Endodermal cell (in vitro differentiated cells): ENCODE measurements around the gene HOXB3. TPM values are rescaled to one million over a fixed set of nuclear protein-coding genes. Genes with fewer than 3 reads are reported as not detected.
A peak's percentile ranks its signal among the peaks of the same experiment; 100 is the strongest.

Experiments used
- DNase-seq: peaks from one replicate; pipeline ENCODE4 v3.0.0-alpha.2; 2017
- H3K27ac ChIP-seq: 2 replicates; pipeline ENCODE4 v1.5.1; 2013; ENCODE audit warnings: mild to moderate bottlenecking, low read depth, low read length, moderate library complexity
- H3K27me3 ChIP-seq: 2 replicates; pipeline ENCODE4 v1.6.1; 2013; ENCODE audit warnings: mild to moderate bottlenecking, low read length, moderate library complexity; ENCODE audit not compliant: insufficient read depth, control insufficient read depth, poor library complexity, severe bottlenecking
- H3K36me3 ChIP-seq: 2 replicates; pipeline ENCODE4 v1.7.0; 2013; ENCODE audit warnings: mild to moderate bottlenecking, low read length, moderate library complexity; ENCODE audit not compliant: control insufficient read depth, insufficient read depth
- H3K4me1 ChIP-seq: one replicate; pipeline ENCODE4 v1.7.0; 2013; ENCODE audit warnings: low read length; ENCODE audit not compliant: control insufficient read depth, insufficient read depth
- H3K4me3 ChIP-seq: 2 replicates; pipeline ENCODE4 v1.5.1; 2013; ENCODE audit warnings: mild to moderate bottlenecking, low read length, moderate library complexity
- H3K9ac ChIP-seq: 2 replicates; pipeline ENCODE4 v1.6.1; 2013; ENCODE audit warnings: mild to moderate bottlenecking, low read length, moderate library complexity; ENCODE audit not compliant: poor library complexity, severe bottlenecking; ENCODE audit errors: extremely low read depth
- H3K9me3 ChIP-seq: 2 replicates; pipeline ENCODE4 v1.6.1; 2013; ENCODE audit warnings: mild to moderate bottlenecking, low read length, moderate library complexity; ENCODE audit not compliant: control insufficient read depth
- H3K27ac Mint-ChIP-seq: 2 replicates; pipeline ENCODE4 v1.8.0; 2020; ENCODE audit warnings: mixed read lengths
- H3K27me3 Mint-ChIP-seq: 2 replicates; pipeline ENCODE4 v1.8.0; 2021; ENCODE audit warnings: mild to moderate bottlenecking, mixed read lengths; ENCODE audit not compliant: insufficient read depth
- H3K36me3 Mint-ChIP-seq: 2 replicates; pipeline ENCODE4 v1.8.0; 2020; ENCODE audit warnings: low read depth, mixed read lengths
- H3K4me1 Mint-ChIP-seq: 2 replicates; pipeline ENCODE4 v1.8.0; 2020; ENCODE audit warnings: mixed read lengths
- H3K4me3 Mint-ChIP-seq: 2 replicates; pipeline ENCODE4 v1.8.0; 2020; ENCODE audit warnings: mild to moderate bottlenecking, moderate library complexity, mixed read lengths
- H3K9me3 Mint-ChIP-seq: 2 replicates; pipeline ENCODE4 v1.8.0; 2020; ENCODE audit warnings: mild to moderate bottlenecking, mixed read lengths
- WGBS, 2 experiments: methylation state at CpG; one replicate each; pipeline versions ENCODE4 v1.1.5 to v1.1.7; 2013; ENCODE audit warnings: missing lambda C conversion rate in 2 of 2, mixed read lengths in 1 of 2; ENCODE audit not compliant: insufficient coverage in 1 of 2, insufficient read length in 1 of 2; 5-methylcytosine and 5-hydroxymethylcytosine counted together
- total RNA-seq, 2 donors: library from RNA; stranded (reverse); fragmentation: NEBNext Ultra II Directional in 1 of 2; extraction: Animal tissue kit (Norgen Biotek cat#: 25700) in 1 of 2; gene quantifications; 2 replicates in 1 of 2; 3 replicates in 1 of 2; pipeline ENCODE4 v1.2.1, GENCODE V29; 2021
- TF ChIP-seq, protein P1 (sequence below): fragments of 200-600 bp; sonication (generic); conservative IDR thresholded peaks from 2 replicates; pipeline ENCODE4 v1.5.0; 2021; ENCODE audit warnings: antibody characterized with exemption, mild to moderate bottlenecking

HOXB3 gene
- total RNA-seq, 2 donors from 2014 or later: not detected

DNA sequence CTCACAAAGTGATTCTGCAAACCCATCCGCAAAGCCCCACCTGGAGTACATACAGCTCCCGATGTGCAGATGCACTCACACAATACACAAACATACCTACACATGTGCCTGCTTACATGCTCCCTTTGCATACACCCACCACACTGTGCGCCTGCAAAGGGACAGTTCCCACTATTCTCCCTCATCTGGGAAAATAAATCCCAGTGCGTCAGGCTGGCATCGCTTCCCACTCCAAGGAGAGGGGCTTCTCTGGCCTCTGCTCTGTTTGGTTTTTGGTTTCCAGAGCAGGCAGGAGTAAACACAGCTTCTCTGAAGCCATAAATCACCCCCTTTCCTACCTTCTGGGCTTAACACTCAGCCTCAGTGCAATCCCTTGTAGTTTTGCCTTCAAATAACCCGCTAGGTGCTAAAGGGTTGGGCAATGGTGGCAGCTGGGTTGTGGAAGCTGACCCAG lies 26.6 kb downstream of the HOXB3 start:
- WGBS, 2 experiments: 19 to 23% methylated on average over 4 to 6 of the region's 6 CpGs
- H3K4me1 Mint-ChIP-seq: peaks cover 2% of the 10 kb centered on the region
- H3K4me1 ChIP-seq: peaks cover under 1% of the 10 kb centered on the region

DNA sequence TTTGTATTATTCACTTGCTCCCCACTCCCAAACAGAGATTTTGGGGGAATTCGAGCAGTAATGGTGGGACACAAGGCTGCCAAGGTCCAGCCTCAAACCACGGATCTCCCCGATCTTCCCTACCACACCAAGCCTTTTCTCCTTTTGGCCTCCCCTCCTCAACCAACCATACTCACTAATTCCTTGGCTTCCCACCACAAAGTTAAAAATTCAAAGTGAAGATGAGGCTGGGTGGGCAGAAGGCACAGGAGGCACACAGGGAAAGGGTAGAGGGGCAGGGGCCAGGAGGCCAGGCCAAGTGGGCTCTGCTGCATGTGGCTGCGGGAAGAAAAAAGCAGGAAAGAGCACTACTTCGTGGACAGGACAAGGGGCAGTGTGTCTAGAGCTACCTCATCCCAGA lies 27.1 kb downstream of the HOXB3 start:
- Mint-ChIP-seq H3K9me3 (no peaks in the 10 kb centered on the region), H3K27ac (no peak overlapping the region), H3K27me3 (peaks cover 61% of the 10 kb centered on the region), H3K4me1 (no peaks in the 10 kb centered on the region), H3K4me3 (no peak overlapping the region), H3K36me3 (no peaks in the 10 kb centered on the region)
- TF ChIP-seq, protein P1, sequence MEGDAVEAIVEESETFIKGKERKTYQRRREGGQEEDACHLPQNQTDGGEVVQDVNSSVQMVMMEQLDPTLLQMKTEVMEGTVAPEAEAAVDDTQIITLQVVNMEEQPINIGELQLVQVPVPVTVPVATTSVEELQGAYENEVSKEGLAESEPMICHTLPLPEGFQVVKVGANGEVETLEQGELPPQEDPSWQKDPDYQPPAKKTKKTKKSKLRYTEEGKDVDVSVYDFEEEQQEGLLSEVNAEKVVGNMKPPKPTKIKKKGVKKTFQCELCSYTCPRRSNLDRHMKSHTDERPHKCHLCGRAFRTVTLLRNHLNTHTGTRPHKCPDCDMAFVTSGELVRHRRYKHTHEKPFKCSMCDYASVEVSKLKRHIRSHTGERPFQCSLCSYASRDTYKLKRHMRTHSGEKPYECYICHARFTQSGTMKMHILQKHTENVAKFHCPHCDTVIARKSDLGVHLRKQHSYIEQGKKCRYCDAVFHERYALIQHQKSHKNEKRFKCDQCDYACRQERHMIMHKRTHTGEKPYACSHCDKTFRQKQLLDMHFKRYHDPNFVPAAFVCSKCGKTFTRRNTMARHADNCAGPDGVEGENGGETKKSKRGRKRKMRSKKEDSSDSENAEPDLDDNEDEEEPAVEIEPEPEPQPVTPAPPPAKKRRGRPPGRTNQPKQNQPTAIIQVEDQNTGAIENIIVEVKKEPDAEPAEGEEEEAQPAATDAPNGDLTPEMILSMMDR: no peak
- H3K4me3 ChIP-seq: no peak overlapping the region
- H3K9me3 ChIP-seq: peaks cover 13% of the 10 kb centered on the region
- no peak for DNase-seq
- peaks cover 99% of the 10 kb centered on the region for H3K27me3 ChIP-seq
- H3K36me3 ChIP-seq: no peaks in the 10 kb centered on the region
- no peak overlapping the region for H3K9ac ChIP-seq
- 6 to 39% methylated on average over 2 to 5 of the region's 5 CpGs for WGBS, 2 experiments
- H3K4me1 ChIP-seq: no peaks in the 10 kb centered on the region
- H3K27ac ChIP-seq: no peak overlapping the region

More for the DNA sequence above, 26.6 kb downstream of the HOXB3 start:
- Histone ChIP-seq H3K27ac (no peak overlapping the region), H3K36me3 (no peaks in the 10 kb centered on the region), H3K4me3 (no peak overlapping the region), H3K9me3 (peaks cover 13% of the 10 kb centered on the region), H3K9ac (no peak overlapping the region), H3K27me3 (peaks cover 99% of the 10 kb centered on the region)
- Mint-ChIP-seq H3K27me3 (peaks cover 56% of the 10 kb centered on the region), H3K4me3 (no peak overlapping the region), H3K36me3 (no peaks in the 10 kb centered on the region), H3K27ac (no peak overlapping the region), H3K9me3 (no peaks in the 10 kb centered on the region)
- no peak for DNase-seq
- TF ChIP-seq, protein P1: no peak

DNA sequence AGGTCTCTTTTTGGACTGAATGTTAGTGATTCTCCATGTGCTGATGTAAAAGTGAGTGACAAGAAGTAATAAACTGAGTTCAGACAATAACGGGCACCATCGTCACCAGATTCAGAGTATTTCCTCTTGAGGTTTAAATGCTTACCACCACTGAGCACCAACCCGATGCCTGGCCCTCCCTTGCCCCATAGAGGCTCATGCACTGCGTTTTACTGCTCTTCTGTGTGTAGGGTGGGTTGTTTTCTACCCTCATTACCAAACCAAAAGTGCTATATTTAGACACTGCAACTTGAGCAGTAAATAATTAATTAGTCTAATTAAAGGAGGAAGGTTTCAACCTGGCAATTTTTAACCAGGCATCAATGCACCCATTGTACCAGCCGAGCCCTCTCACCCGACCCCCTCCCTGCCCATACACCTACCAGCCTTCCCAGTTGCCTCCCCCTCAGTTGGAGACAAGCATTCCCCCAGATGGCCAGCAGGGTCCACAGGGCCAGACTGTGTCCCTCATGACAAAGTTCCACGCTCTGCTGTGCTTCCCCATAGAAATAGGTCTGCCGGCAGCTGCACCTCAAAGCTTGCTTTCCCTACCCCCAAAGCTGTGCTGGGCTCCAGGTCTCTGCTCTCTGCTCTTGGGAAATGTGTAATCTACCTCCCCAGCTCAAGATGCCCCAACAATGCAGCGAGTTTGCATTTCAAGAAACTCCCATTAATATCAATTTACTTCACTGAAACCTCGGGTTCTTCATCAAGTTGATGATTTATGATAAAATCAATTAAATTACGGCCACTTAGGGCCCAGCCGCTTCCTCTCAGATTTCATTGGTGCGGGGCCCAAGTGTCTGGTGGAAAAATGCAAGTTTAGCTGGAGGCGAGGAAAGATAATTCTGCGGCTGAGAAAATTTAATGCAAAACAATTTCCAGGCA lies 27.9 kb downstream of the HOXB3 start:
- WGBS, 2 experiments: 44 to 48% methylated on average over 10 to 14 of the region's 15 CpGs
- Histone ChIP-seq H3K36me3 (no peaks in the 10 kb centered on the region), H3K4me3 (no peak overlapping the region), H3K9ac (no peak overlapping the region), H3K27me3 (peaks cover 99% of the 10 kb centered on the region), H3K27ac (no peak overlapping the region), H3K4me1 (no peaks in the 10 kb centered on the region), H3K9me3 (peaks cover 10% of the 10 kb centered on the region)
- H3K4me1 Mint-ChIP-seq: no peaks in the 10 kb centered on the region
- no peak overlapping the region for H3K27ac Mint-ChIP-seq
- H3K36me3 Mint-ChIP-seq: no peaks in the 10 kb centered on the region
- no peak overlapping the region for H3K4me3 Mint-ChIP-seq
- no peak for DNase-seq
- H3K27me3 Mint-ChIP-seq: peaks cover 69% of the 10 kb centered on the region
- no peaks in the 10 kb centered on the region for H3K9me3 Mint-ChIP-seq
- TF ChIP-seq, protein P1: peak; percentile 54
